Suppressor macrophage treated with lipopolysaccharide for 4 hours (primary cell): Measurements from ENCODE around the gene SNRNP25.

Experiments
- DNase-seq: peaks from one replicate; pipeline ENCODE4 v3.0.0-alpha.2; 2020

Gene SNRNP25

GRCh38 chr16:104928-105327 lies 51.3 kb downstream of the SNRNP25 start:
- DNase-seq: no peak

DNA sequence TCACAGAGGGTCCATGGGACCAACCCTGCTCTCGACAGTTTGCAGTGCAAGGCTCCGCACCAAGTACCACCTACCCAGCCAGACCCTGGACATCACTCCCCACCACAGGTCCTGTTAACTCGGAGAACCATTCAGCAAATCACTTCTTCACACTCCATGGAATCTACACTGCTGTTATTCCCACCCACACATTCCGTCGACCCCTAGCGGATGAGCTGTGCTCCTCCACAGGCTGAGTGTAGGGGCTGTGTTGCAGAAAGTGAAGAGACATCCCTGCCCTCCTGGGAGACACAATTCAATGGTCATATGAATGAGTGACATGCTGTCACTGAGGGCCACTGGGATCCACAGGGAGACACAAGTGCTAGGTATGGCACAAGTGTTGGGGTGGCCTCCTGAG lies 51.9 kb downstream of the SNRNP25 start:
- DNase-seq: no peak

- DNase-seq: peak; percentile 80
Observed at GRCh38 chr16:106623-107324, 53.1 kb downstream of the SNRNP25 start.
